Endometrial microvascular endothelial cells (primary cell): ENCODE measurements around the gene ZNF710. TPM values are rescaled to one million over a fixed set of nuclear protein-coding genes. Genes with fewer than 3 reads are reported as not detected.

Experiments used
- in situ Hi-C: cut with HindIII; loops from 2 replicates; pipeline ENCODE4 v1.10.0; 2017; ENCODE audit warnings: low sequenced_read_pairs, low pct_unique_long_range_greater_than_20kb; ENCODE audit errors: inconsistent ontology term
- total RNA-seq: library from RNA; depleted of rRNA; stranded (reverse); fragments of >200 nt; gene quantifications from one replicate; pipeline ENCODE4 v1.2.3, GENCODE V29; 2015; ENCODE audit errors: inconsistent ontology term

Gene ZNF710
- total RNA-seq, 1 donor from 2014 or later = 15.2 TPM

- in situ Hi-C loops = no loop called here
Observed at GRCh38 chr15:90049666-90050604, 48.8 kb downstream of the ZNF710 start.

- in situ Hi-C loops = no loop called here
Observed at GRCh38 chr15:90051874-90052273, 50.8 kb downstream of the ZNF710 start.

- in situ Hi-C loops = no loop called here
Observed at GRCh38 chr15:90053685-90054466, 52.8 kb downstream of the ZNF710 start.

- in situ Hi-C loops = no loop called here
Observed at GRCh38 chr15:90054618-90055097, 53.5 kb downstream of the ZNF710 start.

GRCh38 chr15:90055182-90055581 is 54.1 kb downstream of the ZNF710 start:
- in situ Hi-C loops = no loop called here

- in situ Hi-C loops = no loop called here
Observed at GRCh38 chr15:90056529-90056928, 55.4 kb downstream of the ZNF710 start.

- in situ Hi-C loops = no loop called here
Observed at GRCh38 chr15:90058308-90058707, 57.2 kb downstream of the ZNF710 start.

GRCh38 chr15:90058775-90059174 is 57.7 kb downstream of the ZNF710 start:
- in situ Hi-C loops = no loop called here

- in situ Hi-C loops = no loop called here
Observed at GRCh38 chr15:90059208-90059985, 58.3 kb downstream of the ZNF710 start.

GRCh38 chr15:90060797-90061196 is 59.7 kb downstream of the ZNF710 start:
- in situ Hi-C loops = no loop called here

GRCh38 chr15:90062023-90062442 is 60.9 kb downstream of the ZNF710 start:
- in situ Hi-C loops = no loop called here

GRCh38 chr15:90062462-90062932 is 61.4 kb downstream of the ZNF710 start:
- in situ Hi-C loops = no loop called here

GRCh38 chr15:90062973-90063769 is 62.0 kb downstream of the ZNF710 start:
- in situ Hi-C loops = no loop called here

- in situ Hi-C loops = no loop called here
Observed at GRCh38 chr15:90063770-90064247, 62.7 kb downstream of the ZNF710 start.

- in situ Hi-C loops = no loop called here
Observed at GRCh38 chr15:90064911-90065681, 64.0 kb downstream of the ZNF710 start.

- in situ Hi-C loops = no loop called here
Observed at GRCh38 chr15:90065682-90066049, 64.5 kb downstream of the ZNF710 start.

GRCh38 chr15:90067181-90067952 is 66.2 kb downstream of the ZNF710 start:
- in situ Hi-C loops = no loop called here
